Bronchial epithelial cell (primary cell): ENCODE data around the gene TBC1D22A. TPM values are rescaled to one million over a fixed set of nuclear protein-coding genes. Genes with fewer than 3 reads are reported as not detected.
A peak's percentile ranks its signal among the peaks of the same experiment; 100 is the strongest.

ENCODE experiments used
- DNase-seq: peaks from one replicate; pipeline ENCODE4 v3.0.0-alpha.2; 2010; ENCODE audit warnings: low read depth
- FAIRE-seq: peaks from 2 replicates; lab custom pipeline; 2011; peaks lifted over from hg19 to GRCh38; lab: Jason Lieb, UNC
- H3K27me3 ChIP-seq: 2 replicates; pipeline ENCODE4 v1.5.1; 2011; ENCODE audit warnings: low read length; ENCODE audit not compliant: control insufficient read depth, insufficient read depth
- H3K36me3 ChIP-seq: 2 replicates; pipeline ENCODE4 v1.5.1; 2011; ENCODE audit warnings: low read length; ENCODE audit not compliant: control insufficient read depth, insufficient read depth
- H3K4me3 ChIP-seq: 2 replicates; pipeline ENCODE4 v1.5.1; 2011; ENCODE audit warnings: mild to moderate bottlenecking, low read depth, low read length, control low read depth
- CTCF ChIP-seq: IDR thresholded peaks from 2 replicates; pipeline ENCODE4 v1.5.1; 2011; ENCODE audit warnings: mild to moderate bottlenecking, moderate library complexity, low read length, control low read depth, inconsistent platforms; ENCODE audit not compliant: insufficient read depth, severe bottlenecking
- total RNA-seq: library from RNA; depleted of rRNA; stranded (reverse); fragments of >200 nt; gene quantifications from 2 replicates; pipeline ENCODE4 v1.2.1, GENCODE V29; 2014

Gene TBC1D22A
- total RNA-seq, 1 donor from 2014 or later = 10.0 TPM

- H3K36me3 ChIP-seq = no peaks in the 10 kb centered on the region
- no peak for TF ChIP-seq CTCF
- DNase-seq (no peak), FAIRE-seq (no peak)
- H3K4me3 ChIP-seq = peak overlapping the region; percentile 9
- H3K27me3 ChIP-seq = no peaks in the 10 kb centered on the region
These were observed 328.3 kb downstream of the TBC1D22A start for GRCh38 chr22:47090591-47091245.

GRCh38 chr22:47091246-47091651 is 328.8 kb downstream of the TBC1D22A start:
- DNase-seq (no peak), FAIRE-seq (peak; percentile 84)
- Histone ChIP-seq H3K27me3 (no peaks in the 10 kb centered on the region), H3K4me3 (peak overlapping the region; percentile 9), H3K36me3 (no peaks in the 10 kb centered on the region)
- no peak for TF ChIP-seq CTCF

GRCh38 chr22:47091921-47092700 is 329.7 kb downstream of the TBC1D22A start:
- no peaks in the 10 kb centered on the region for H3K36me3 ChIP-seq
- TF ChIP-seq CTCF = no peak
- FAIRE-seq (peak; percentile 13), DNase-seq (no peak)
- H3K27me3 ChIP-seq = no peaks in the 10 kb centered on the region
- no peak overlapping the region for H3K4me3 ChIP-seq

- DNase-seq (peak; percentile 13), FAIRE-seq (no peak)
- no peak overlapping the region for H3K4me3 ChIP-seq
- no peak for TF ChIP-seq CTCF
- H3K27me3 ChIP-seq = no peaks in the 10 kb centered on the region
- H3K36me3 ChIP-seq = no peaks in the 10 kb centered on the region
These were observed 330.5 kb downstream of the TBC1D22A start for GRCh38 chr22:47092896-47093311.

- DNase-seq (no peak), FAIRE-seq (no peak)
- no peaks in the 10 kb centered on the region for H3K36me3 ChIP-seq
- H3K27me3 ChIP-seq = no peaks in the 10 kb centered on the region
- TF ChIP-seq CTCF = no peak
- H3K4me3 ChIP-seq = no peak overlapping the region
These were observed 331.3 kb downstream of the TBC1D22A start for GRCh38 chr22:47093720-47094119.
